ENCODE data around the gene CFP. TPM values are rescaled to one million over a fixed set of nuclear protein-coding genes. Genes with fewer than 3 reads are reported as not detected.

The CFP gene
- polyA plus RNA-seq, 1 donor from 2014 or later: 4.8 TPM

- H3K9me3 ChIP-seq (ENCODE audit: low read length): no peaks in the 10 kb centered on the region
Observed at GRCh38 chrX:47587906-47588735, 41.6 kb downstream of the CFP start.

DNA sequence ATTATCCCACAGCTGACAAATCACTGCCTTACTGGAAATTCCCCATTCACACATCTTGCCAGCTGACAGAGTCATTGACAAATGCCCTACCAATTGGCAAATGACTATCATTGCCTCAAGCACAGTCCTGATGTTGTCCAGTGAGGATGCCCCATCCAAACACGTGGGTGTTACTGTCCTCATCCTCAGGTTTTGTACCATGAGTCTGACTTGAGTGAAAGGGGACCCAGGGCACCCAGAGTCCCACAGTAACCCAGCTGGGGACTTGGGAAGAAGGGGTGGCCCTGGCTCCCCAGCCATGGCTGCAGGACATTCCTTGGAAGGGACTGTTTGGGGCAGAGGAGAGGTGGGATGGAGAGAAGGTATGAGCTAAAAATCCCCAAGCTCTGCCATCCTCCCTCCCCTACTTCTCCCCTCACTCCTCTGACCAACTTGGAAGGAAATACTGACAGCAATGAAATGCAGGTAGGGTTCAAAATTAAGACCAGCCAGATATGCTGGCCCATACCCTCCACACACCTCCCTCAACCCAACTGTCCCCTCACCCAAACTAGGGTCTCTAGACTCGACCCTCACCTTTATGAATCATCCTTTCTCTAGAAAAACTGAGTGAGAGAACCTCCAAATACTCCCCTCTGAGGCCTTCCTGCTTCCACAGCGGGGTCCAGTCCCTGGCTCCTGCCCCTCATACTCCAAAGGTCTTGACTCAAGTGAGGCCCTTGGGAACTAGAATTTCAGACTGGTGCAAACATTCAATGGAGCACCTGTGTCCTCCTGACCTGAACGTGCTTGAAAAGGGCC is 42.4 kb downstream of the CFP start:
- no peaks in the 10 kb centered on the region for H3K79me2 ChIP-seq (replicated peaks; ENCODE audit: insufficient read depth, low read length)

More at GRCh38 chrX:47587906-47588735, 41.6 kb downstream of the CFP start:
- H4K20me1 ChIP-seq (ENCODE audit: insufficient read depth): no peaks in the 10 kb centered on the region
- no peak overlapping the region for H3K4me3 ChIP-seq (ENCODE audit: low read length)
- no peaks in the 10 kb centered on the region for H3F3A ChIP-seq (ENCODE audit: insufficient read depth, low read length, poor library complexity, severe bottlenecking)
- no peak overlapping the region for H3K27ac ChIP-seq (ENCODE audit: low read length)
- no peaks in the 10 kb centered on the region for H3K79me2 ChIP-seq (replicated peaks; ENCODE audit: insufficient read depth, low read length)
- no peak for TF ChIP-seq SMC3 (conservative IDR thresholded peaks at IDR 0.05; ENCODE audit: poor library complexity)
- no peak for TF ChIP-seq EZH2 (IDR thresholded peaks at IDR 0.05; ENCODE audit: borderline replicate concordance, insufficient read depth, low read length, poor library complexity, severe bottlenecking)
- TF ChIP-seq TAF1 (IDR thresholded peaks at IDR 0.05; ENCODE audit: low read depth): no peak
- no peak for TF ChIP-seq EP300 (conservative IDR thresholded peaks at IDR 0.05; ENCODE audit: poor library complexity, severe bottlenecking)
- TF ChIP-seq POLR2AphosphoS5 (IDR thresholded peaks at IDR 0.05): no peak
- no peaks in the 10 kb centered on the region for H3K27me3 ChIP-seq (ENCODE audit: insufficient read depth, low read depth, low read length)
- H3K36me3 ChIP-seq (ENCODE audit: insufficient read depth, low read length): no peaks in the 10 kb centered on the region
- no peak overlapping the region for H3K4me2 ChIP-seq (ENCODE audit: low read length)
- H2AFZ ChIP-seq (ENCODE audit: low read depth, low read length): no peak overlapping the region
- no peaks in the 10 kb centered on the region for H3K9me2 ChIP-seq (ENCODE audit: insufficient read depth, low read length)
- H3K9ac ChIP-seq (ENCODE audit: low read length): no peak overlapping the region

More for the DNA sequence above, 42.4 kb downstream of the CFP start:
- Histone ChIP-seq H3K9me2 (ENCODE audit: insufficient read depth, low read length) (no peaks in the 10 kb centered on the region), H3K36me3 (ENCODE audit: insufficient read depth, low read length) (no peaks in the 10 kb centered on the region), H2AFZ (ENCODE audit: low read depth, low read length) (no peak overlapping the region), H4K20me1 (ENCODE audit: insufficient read depth) (no peaks in the 10 kb centered on the region), H3F3A (ENCODE audit: insufficient read depth, low read length, poor library complexity, severe bottlenecking) (no peaks in the 10 kb centered on the region), H3K27ac (ENCODE audit: low read length) (no peak overlapping the region), H3K9ac (ENCODE audit: low read length) (no peak overlapping the region), H3K4me2 (ENCODE audit: low read length) (no peak overlapping the region), H3K9me3 (ENCODE audit: low read length) (no peaks in the 10 kb centered on the region), H3K27me3 (ENCODE audit: insufficient read depth, low read depth, low read length) (no peaks in the 10 kb centered on the region), H3K4me3 (ENCODE audit: low read length) (no peak overlapping the region)
- TF ChIP-seq RAD21 (conservative IDR thresholded peaks at IDR 0.05) (no peak), EP300 (conservative IDR thresholded peaks at IDR 0.05; ENCODE audit: poor library complexity, severe bottlenecking) (no peak), MXI1 (conservative IDR thresholded peaks at IDR 0.05; ENCODE audit: poor library complexity, severe bottlenecking) (no peak), SMC3 (conservative IDR thresholded peaks at IDR 0.05; ENCODE audit: poor library complexity) (no peak), POLR2AphosphoS5 (IDR thresholded peaks at IDR 0.05) (no peak), EZH2 (IDR thresholded peaks at IDR 0.05; ENCODE audit: borderline replicate concordance, insufficient read depth, low read length, poor library complexity, severe bottlenecking) (no peak), TAF1 (IDR thresholded peaks at IDR 0.05; ENCODE audit: low read depth) (no peak)
- TF ChIP-seq, protein P1, sequence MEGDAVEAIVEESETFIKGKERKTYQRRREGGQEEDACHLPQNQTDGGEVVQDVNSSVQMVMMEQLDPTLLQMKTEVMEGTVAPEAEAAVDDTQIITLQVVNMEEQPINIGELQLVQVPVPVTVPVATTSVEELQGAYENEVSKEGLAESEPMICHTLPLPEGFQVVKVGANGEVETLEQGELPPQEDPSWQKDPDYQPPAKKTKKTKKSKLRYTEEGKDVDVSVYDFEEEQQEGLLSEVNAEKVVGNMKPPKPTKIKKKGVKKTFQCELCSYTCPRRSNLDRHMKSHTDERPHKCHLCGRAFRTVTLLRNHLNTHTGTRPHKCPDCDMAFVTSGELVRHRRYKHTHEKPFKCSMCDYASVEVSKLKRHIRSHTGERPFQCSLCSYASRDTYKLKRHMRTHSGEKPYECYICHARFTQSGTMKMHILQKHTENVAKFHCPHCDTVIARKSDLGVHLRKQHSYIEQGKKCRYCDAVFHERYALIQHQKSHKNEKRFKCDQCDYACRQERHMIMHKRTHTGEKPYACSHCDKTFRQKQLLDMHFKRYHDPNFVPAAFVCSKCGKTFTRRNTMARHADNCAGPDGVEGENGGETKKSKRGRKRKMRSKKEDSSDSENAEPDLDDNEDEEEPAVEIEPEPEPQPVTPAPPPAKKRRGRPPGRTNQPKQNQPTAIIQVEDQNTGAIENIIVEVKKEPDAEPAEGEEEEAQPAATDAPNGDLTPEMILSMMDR (IDR thresholded peaks at IDR 0.05; ENCODE audit: poor library complexity, severe bottlenecking): no peak
- TF ChIP-seq, protein P2, sequence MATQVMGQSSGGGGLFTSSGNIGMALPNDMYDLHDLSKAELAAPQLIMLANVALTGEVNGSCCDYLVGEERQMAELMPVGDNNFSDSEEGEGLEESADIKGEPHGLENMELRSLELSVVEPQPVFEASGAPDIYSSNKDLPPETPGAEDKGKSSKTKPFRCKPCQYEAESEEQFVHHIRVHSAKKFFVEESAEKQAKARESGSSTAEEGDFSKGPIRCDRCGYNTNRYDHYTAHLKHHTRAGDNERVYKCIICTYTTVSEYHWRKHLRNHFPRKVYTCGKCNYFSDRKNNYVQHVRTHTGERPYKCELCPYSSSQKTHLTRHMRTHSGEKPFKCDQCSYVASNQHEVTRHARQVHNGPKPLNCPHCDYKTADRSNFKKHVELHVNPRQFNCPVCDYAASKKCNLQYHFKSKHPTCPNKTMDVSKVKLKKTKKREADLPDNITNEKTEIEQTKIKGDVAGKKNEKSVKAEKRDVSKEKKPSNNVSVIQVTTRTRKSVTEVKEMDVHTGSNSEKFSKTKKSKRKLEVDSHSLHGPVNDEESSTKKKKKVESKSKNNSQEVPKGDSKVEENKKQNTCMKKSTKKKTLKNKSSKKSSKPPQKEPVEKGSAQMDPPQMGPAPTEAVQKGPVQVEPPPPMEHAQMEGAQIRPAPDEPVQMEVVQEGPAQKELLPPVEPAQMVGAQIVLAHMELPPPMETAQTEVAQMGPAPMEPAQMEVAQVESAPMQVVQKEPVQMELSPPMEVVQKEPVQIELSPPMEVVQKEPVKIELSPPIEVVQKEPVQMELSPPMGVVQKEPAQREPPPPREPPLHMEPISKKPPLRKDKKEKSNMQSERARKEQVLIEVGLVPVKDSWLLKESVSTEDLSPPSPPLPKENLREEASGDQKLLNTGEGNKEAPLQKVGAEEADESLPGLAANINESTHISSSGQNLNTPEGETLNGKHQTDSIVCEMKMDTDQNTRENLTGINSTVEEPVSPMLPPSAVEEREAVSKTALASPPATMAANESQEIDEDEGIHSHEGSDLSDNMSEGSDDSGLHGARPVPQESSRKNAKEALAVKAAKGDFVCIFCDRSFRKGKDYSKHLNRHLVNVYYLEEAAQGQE (IDR thresholded peaks at IDR 0.05; ENCODE audit: borderline replicate concordance): no peak
